HG03457 (cell line): Measurements from ENCODE around the gene DENND4B.

Experiments used
- ATAC-seq: cut with Tn5 transposase; IDR thresholded peaks from one replicate; pipeline ENCODE4 v1.9.1; 2021; ENCODE audit warnings: moderate number of reproducible peaks; ENCODE audit not compliant: unreplicated experiment

The DENND4B gene

GRCh38 chr1:153968972-153969371 is 22.5 kb upstream of the DENND4B start:
- ATAC-seq: no peak

- no peak for ATAC-seq
These were observed 21.9 kb upstream of the DENND4B start for GRCh38 chr1:153968408-153968807.

DNA sequence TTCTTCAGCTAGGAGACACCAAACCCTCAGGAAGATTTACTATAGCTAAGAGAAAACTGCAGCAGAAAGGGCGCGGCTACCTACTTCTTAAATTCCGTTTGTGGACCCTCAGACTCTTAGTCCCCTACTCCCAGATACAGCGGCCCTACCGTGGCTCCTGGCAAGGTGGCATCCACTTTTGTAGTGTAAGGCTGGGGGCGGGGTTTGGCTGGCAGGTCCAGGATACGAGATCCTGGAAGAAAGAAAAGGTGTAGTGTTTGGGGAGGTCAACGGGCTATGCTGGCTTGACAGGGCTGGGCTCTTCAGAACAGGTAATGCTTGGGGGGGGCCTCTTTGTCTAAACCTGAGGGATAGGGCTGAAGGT is 21.5 kb upstream of the DENND4B start:
- no peak for ATAC-seq

GRCh38 chr1:153967107-153967999 is 20.8 kb upstream of the DENND4B start, which contains the start of gene CREB3L4:
Gene CREB3L4 (plus strand): TSS chr1:153967902. CDS start chr1:153968526, 624 bp downstream.
- ATAC-seq: peak; percentile 56

DNA sequence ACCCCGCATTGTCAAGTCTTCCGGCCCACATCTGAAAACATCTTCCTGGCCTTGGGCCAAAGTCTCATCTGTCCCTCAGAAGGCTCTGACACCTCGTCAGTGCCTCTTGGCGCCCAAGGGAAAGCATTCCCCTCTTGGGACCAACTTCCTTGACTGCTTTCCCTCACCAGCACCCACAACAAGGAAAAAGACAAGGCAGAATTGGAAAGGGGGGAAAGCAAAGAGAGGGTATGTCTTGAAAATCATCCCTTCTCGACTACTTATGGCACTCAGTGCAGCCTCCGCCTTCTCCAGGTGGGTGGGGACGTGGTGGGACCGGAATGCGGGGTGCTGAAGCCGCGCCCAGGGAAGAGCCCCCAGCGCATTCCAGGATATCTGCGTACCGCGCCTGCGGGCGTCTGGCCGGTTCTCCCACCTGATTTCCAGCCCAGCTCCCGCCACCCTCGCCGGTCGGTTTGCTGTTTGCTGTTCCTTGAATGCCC is 17.4 kb upstream of the DENND4B start:
- ATAC-seq: no peak

- ATAC-seq: no peak
These were observed 16.7 kb upstream of the DENND4B start, which contains the start of gene SLC39A1 for GRCh38 chr1:153963030-153963849. Gene SLC39A1 (minus strand): TSS chr1:153963537. CDS start chr1:153962715, 822 bp downstream.

DNA sequence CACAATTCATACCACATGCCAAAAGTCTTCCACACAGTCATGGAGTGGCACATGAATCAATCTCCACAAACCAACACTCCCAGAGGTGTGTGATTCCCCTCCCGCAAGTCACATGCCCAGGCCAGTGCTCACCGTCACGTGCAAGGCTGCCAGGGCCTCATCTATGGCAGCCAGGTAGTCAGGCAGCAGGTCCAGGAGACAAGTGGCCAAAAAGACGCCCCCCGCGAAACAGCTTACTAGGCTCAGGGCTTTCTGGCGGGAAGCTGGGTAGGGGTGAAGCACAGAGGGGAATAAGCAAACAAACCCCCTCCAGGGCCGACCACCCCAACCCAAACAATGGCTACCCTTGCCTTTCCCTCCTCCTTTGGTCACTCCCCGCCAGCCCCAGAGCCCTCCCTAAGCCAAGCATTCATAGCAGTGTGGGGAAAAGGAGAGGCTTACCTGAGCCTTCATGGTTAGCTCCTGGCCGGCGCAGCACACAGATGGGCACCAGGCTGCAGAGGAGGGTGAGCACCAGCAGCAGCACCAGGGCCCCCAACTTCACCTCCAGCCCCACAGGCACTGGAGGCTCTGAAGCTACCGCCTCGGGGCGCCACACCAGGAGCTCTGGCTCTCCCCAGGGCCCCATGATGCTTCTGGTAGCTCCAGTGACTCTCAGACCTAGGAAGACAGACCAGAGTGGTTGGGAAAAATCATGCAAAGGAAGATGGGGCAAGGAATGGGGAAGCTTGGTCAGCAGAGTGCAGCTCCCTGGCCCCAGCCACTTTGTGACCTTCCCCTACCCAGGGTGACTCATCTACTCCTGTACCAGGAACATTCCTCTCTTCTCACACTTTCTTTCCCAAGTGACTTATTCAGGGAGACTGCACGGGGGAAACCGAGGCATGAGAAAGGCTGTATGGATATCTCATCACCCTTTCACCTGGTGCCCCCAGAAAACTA is 15.8 kb upstream of the DENND4B start:
- no peak for ATAC-seq

GRCh38 chr1:153961421-153961820 is 14.9 kb upstream of the DENND4B start:
- no peak for ATAC-seq

DNA sequence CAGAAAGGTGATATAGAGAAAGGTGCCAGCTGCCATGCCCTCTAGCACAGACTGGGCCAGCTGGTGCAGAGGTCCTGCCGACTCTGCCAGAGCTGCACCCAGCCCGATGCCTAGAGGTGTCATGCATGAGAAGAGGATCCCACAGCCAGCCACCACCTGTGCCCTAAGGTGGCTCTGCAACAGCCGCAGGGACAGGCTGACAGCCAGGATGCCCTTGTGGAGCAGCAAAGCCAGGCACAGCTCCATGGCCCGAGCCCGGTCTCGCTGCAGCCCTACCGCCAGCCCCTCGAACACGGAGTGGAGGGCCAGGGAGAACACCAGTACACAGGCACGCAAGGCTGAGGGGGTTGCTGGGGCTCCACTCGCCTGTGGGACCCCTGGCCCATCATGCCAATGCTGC is 13.7 kb upstream of the DENND4B start:
- ATAC-seq: no peak

DNA sequence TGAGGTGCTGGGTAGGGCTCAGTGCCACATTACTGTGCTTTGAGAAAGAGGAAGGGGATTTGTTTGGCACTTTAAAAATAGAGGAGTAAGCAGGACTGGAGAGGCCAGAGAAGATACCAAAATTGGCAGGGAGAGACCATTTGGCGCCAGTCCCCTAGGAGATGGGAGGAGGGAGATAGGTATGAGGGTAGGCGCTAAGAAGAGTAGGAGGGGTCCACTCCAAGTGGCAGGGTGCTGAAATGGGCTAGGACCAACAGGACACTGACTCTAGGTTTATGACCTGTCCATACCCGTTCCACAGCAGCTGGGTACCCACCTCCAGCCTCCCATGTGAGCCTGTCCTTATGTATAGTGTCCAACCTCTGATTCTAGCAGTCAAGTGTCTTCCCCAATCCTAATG is 12.9 kb upstream of the DENND4B start:
- ATAC-seq: no peak

DNA sequence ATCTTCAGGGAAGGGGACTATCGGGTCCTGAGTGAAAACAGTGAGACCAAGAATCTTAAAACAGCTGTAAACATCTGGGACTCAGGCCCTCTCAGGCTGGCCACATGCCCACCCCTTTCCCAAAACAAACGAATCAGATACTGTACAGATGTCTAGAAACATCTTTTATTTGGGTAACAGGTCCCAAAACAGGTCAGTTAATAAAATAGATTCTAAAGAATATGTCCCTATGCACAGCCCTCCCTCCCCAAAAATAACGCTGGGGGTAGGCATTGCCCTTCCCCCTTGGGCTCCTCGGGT is 12.4 kb upstream of the DENND4B start:
- ATAC-seq: no peak

- ATAC-seq: peak; percentile 58
These were observed 11.8 kb upstream of the DENND4B start, which contains the start of gene CRTC2 for GRCh38 chr1:153958111-153958960. Gene CRTC2 (minus strand): TSS chr1:153958612. CDS start chr1:153958497, 115 bp downstream.

DNA sequence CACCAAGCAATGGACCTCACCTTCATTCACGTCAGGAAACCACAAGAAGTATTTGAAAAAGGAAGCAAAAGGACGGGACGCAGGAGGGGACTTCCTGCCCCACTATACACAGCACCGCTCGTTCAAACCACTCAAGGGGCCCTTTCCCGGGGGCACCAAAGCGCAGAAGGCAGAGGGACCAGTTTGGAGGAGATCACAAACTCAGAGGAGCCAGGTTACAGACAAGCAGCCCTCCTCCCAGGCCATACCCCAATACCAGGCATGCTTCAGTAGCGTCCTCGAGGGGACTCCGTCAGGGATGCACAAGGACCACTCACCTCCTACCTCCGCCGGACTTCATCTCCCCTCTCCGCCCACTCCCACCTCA is 11.2 kb upstream of the DENND4B start:
- peak; percentile 5 for ATAC-seq

DNA sequence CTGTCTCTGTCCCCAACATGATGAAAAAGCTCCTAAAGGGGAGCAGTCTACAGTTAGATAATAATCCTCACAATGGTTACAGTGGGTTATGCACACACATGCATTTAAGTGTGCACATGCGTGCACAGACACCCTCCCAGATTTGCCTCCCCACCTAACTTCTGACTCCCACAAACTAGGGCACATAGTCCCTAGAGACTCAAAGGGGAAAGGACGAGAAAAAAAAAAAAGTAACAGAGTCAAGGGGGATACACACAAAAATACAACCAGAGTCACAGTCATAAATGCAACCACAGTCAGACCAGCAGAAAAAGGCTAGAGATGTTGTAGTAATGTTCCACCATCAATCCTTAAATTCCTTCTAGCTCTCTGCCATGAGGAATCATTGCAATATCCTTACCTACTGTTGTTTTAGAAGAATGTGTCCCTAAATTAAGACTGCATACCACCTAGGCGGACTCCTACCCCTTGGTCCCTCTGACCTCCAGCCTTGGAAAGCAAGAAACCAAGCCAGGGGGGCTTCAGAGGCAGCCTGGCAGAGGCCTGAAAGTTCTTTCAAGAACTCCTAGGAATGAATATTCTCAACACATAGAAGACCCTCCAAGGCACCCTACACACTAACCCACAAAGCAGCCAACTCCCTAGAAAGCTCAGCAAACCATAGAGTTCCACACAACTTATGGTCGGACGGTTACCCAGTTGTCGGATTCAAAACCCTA is 10.6 kb upstream of the DENND4B start:
- no peak for ATAC-seq

DNA sequence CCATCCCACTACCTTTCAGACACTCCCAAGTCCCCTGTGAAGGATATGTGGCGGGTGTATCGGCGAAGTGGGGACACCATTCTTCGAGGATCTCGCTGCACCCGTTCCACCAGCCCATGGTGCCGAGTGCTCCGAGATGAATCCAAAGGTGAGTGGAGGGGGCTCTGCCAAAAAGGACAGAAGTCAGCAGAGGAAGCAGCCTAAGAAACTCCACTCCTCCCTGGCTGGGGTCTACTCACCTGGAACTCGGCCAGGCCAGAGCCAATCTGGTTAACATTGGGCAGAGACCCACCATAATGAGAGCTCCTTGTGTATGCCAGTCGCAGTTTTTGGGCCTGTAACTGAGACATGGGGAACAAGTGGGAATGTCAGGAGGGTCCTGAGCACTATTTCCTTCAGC is 8.3 kb upstream of the DENND4B start:
- ATAC-seq: no peak

DNA sequence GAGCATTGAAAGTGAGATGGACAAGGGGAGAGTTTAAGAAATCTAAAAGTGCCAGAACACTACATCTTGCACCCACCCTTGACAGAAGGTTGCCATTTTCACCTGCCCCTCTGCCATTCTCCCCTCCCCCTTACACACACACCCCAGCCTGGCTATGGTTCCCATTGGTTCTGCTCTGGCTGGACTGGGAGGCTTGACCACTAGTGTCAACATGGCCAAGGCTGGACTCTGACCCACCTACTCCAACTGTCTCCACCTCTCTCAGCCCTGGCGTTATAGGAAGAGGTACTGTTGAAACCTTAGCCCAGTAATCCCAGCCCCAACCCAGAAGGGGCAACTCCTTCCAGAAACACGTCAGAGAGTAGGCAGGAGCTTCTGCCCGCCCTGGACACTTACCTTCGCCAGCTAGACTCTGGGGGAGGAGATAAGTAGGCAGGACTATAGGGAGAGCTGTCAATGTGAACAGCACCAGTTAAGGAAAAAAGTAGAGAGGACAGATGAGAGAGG is 7.4 kb upstream of the DENND4B start:
- ATAC-seq: no peak

GRCh38 chr1:153951801-153952200 is 5.3 kb upstream of the DENND4B start:
- no peak for ATAC-seq

- ATAC-seq: no peak
These were observed 4.7 kb upstream of the DENND4B start for GRCh38 chr1:153951183-153951582.
